Panc1 (cell line): ENCODE results near the gene TMUB1. TPM values are rescaled to one million over a fixed set of nuclear protein-coding genes. Genes with fewer than 3 reads are reported as not detected.

ENCODE experiments used
- ATAC-seq: fragments of 200-7000 bp; cut with Tn5 transposase; 2 replicates; pipeline ENCODE4 v1.9.1; 2020; ENCODE audit warnings: mild to moderate bottlenecking, moderate library complexity
- BruUV-seq: library from RNA; stranded (reverse); fragments of 400-500 nt; replicated peaks from 2 replicates; lab custom pipeline; 2021; lab: Mats Ljungman, UMichigan
- CTCF ChIA-PET: fragments of 300-600 bp; sonication (Branson Sonifier 250); formaldehyde crosslinking; loops from one replicate; lab custom pipeline; 2022; ENCODE audit warnings: antibody characterized with exemption; lab: Charles Lee
- POLR2A ChIA-PET: fragments of 300-600 bp; sonication (Branson Sonifier 250); formaldehyde crosslinking; loops from one replicate; lab custom pipeline; 2022; ENCODE audit warnings: antibody characterized with exemption; lab: Charles Lee
- DNase-seq: peaks from one replicate; pipeline ENCODE4 v3.0.0-alpha.2; 2010; ENCODE audit warnings: low read depth, low spot score
- H3K27ac ChIP-seq: 2 replicates; pipeline ENCODE4 v1.5.1; 2011; ENCODE audit warnings: mild to moderate bottlenecking, low read length, inconsistent platforms
- H3K27me3 ChIP-seq: fragments of 200-500 bp; sonication (Bioruptor generic); 2 replicates; pipeline ENCODE4 v1.6.0; 2014; ENCODE audit warnings: low read length, inconsistent platforms; ENCODE audit not compliant: control insufficient read depth, insufficient read depth
- H3K36me3 ChIP-seq: fragments of 200-500 bp; sonication (Bioruptor generic); 2 replicates; pipeline ENCODE4 v1.5.1; 2014; ENCODE audit warnings: inconsistent platforms, mild to moderate bottlenecking, low read length, moderate library complexity; ENCODE audit not compliant: control insufficient read depth, insufficient read depth
- H3K4me1 ChIP-seq: 2 replicates; pipeline ENCODE4 v1.5.1; 2011; ENCODE audit warnings: inconsistent platforms, mild to moderate bottlenecking, low read length, moderate library complexity; ENCODE audit not compliant: control insufficient read depth, insufficient read depth
- H3K4me3 ChIP-seq, 2 experiments: 2 replicates each; pipeline ENCODE4 v1.5.1; 2011 to 2012; ENCODE audit warnings: low read depth in 2 of 2, low read length in 2 of 2, mild to moderate bottlenecking in 2 of 2, inconsistent platforms in 1 of 2, moderate library complexity in 1 of 2
- H3K9me3 ChIP-seq: fragments of 200-500 bp; sonication (Bioruptor generic); 2 replicates; pipeline ENCODE4 v1.5.1; 2014; ENCODE audit warnings: low read depth, mild to moderate bottlenecking, inconsistent platforms, low read length, moderate library complexity; ENCODE audit not compliant: control insufficient read depth, insufficient read depth
- CTCF ChIP-seq: fragments of 450-650 bp; IDR thresholded peaks from 2 replicates; pipeline ENCODE4 v1.5.1; 2017; ENCODE audit warnings: mild to moderate bottlenecking
- POLR2AphosphoS5 ChIP-seq: IDR thresholded peaks from 2 replicates; pipeline ENCODE4 v1.6.1; 2012; ENCODE audit warnings: mild to moderate bottlenecking, low read depth, low read length, moderate library complexity
- SIN3A ChIP-seq: IDR thresholded peaks from 2 replicates; pipeline ENCODE4 v1.6.1; 2012; ENCODE audit warnings: low read depth, mild to moderate bottlenecking, low read length, moderate library complexity, borderline replicate concordance; ENCODE audit not compliant: insufficient read depth
- TCF7L2 ChIP-seq: IDR thresholded peaks from 2 replicates; pipeline ENCODE4 v1.6.1; 2011; ENCODE audit warnings: mild to moderate bottlenecking, low read depth, low read length, inconsistent platforms
- in situ Hi-C: cut with HindIII; loops from 2 replicates; pipeline ENCODE4 v1.10.0; 2016; ENCODE audit warnings: low sequenced_read_pairs, low pct_unique_long_range_greater_than_20kb
- intact Hi-C: fragments of 100-400 bp; cut with micrococcal nuclease; formaldehyde crosslinking; loops from one replicate; pipeline ENCODE4 v1.10.0; 2022; ENCODE audit not compliant: unreplicated experiment
- total RNA-seq: library from RNA; stranded (reverse); gene quantifications from one replicate; pipeline ENCODE4 v1.2.1, GENCODE V29; 2021; ENCODE audit not compliant: unreplicated experiment
- TF ChIP-seq, protein P1 (sequence below), 2 experiments: IDR thresholded peaks; 2 replicates each; pipeline ENCODE4 v1.6.1; 2011 to 2012; ENCODE audit warnings: low read depth in 2 of 2, control low read depth in 1 of 2, low read length in 1 of 2, mild to moderate bottlenecking in 1 of 2, moderate library complexity in 1 of 2; ENCODE audit not compliant: insufficient read depth in 1 of 2

Gene TMUB1
- total RNA-seq, 1 experiment from 2014 or later, result 112 TPM

DNA sequence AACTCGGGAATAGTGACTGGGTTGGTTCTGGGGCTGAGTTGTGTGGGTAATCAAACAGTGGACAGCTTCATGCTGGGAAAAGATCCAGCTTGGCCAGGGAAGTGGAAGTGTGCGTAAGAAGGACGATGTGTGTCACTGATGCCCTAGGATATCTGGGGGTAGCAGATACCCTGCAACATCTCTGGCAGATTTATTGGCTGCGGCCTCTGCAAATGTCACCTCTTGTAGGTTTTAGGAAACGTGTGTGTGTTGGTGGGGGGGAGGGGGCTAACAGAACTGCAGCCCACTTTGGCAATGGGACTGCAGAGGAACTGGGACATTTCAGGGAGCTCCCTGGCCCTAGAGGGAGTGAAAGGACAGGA is 2.0 kb upstream of the TMUB1 start:
- ChIA-PET POLR2A (interaction anchor here (1.2 kb wide), 1 partner anchor 24 kb away, joined by 6 read pairs; no protein-coding TSS in a partner anchor), CTCF (interaction anchor here (1.1 kb wide), 1 partner anchor 17 kb away, joined by 3 read pairs; no protein-coding TSS in a partner anchor)
- in situ Hi-C loops (no loop called here), intact Hi-C loops (no loop called here)
- H3K27ac ChIP-seq, result peak overlapping the region; percentile 83
- no TSS peak for BruUV-seq
- DNase-seq (no peak), ATAC-seq (no peak)
- H3K36me3 ChIP-seq, result no peaks in the 10 kb centered on the region; the same call in 1 of the 2 replicates
- peak overlapping the region; percentile 63 to 93 for H3K4me3 ChIP-seq
- H3K4me1 ChIP-seq, result peaks cover 40% of the 10 kb centered on the region
- no peaks in the 10 kb centered on the region for H3K27me3 ChIP-seq
- TF ChIP-seq CTCF (no peak), TCF7L2 (no peak), SIN3A (no peak), POLR2AphosphoS5 (no peak)
- TF ChIP-seq, protein P1, sequence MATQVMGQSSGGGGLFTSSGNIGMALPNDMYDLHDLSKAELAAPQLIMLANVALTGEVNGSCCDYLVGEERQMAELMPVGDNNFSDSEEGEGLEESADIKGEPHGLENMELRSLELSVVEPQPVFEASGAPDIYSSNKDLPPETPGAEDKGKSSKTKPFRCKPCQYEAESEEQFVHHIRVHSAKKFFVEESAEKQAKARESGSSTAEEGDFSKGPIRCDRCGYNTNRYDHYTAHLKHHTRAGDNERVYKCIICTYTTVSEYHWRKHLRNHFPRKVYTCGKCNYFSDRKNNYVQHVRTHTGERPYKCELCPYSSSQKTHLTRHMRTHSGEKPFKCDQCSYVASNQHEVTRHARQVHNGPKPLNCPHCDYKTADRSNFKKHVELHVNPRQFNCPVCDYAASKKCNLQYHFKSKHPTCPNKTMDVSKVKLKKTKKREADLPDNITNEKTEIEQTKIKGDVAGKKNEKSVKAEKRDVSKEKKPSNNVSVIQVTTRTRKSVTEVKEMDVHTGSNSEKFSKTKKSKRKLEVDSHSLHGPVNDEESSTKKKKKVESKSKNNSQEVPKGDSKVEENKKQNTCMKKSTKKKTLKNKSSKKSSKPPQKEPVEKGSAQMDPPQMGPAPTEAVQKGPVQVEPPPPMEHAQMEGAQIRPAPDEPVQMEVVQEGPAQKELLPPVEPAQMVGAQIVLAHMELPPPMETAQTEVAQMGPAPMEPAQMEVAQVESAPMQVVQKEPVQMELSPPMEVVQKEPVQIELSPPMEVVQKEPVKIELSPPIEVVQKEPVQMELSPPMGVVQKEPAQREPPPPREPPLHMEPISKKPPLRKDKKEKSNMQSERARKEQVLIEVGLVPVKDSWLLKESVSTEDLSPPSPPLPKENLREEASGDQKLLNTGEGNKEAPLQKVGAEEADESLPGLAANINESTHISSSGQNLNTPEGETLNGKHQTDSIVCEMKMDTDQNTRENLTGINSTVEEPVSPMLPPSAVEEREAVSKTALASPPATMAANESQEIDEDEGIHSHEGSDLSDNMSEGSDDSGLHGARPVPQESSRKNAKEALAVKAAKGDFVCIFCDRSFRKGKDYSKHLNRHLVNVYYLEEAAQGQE (IDR thresholded peaks at IDR 0.05; ENCODE audit: insufficient read depth in 1 of 2, low read depth in 2 of 2, low read length in 1 of 2), result no peak
- H3K9me3 ChIP-seq, result no peaks in the 10 kb centered on the region

DNA sequence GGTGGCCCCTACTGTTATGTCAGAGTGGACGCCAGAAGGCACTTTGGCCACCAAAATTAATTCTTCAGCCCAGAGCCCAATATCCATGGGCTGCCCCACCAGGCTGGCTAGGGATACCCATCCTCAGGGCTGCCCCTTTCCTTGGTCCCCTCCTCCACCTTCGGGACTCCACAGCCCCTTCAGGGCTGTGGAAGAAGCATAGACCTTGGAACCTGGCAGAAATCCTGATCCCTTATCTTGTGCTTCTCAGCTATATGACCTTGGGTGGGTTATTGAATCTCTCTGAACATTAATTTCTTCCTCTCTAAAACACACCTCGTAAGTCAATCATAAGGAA is 499 bp upstream of the TMUB1 start:
- in situ Hi-C loops, result no loop called here
- H3K27ac ChIP-seq, result peak overlapping the region; percentile 91

More for the DNA sequence above, 499 bp upstream of the TMUB1 start:
- no TSS peak for BruUV-seq
- ChIA-PET CTCF (no interaction called here), POLR2A (interaction anchor here (0.7 kb wide), 1 partner anchor 23 kb away, joined by 4 read pairs; no protein-coding TSS in a partner anchor)
- no peak for DNase-seq
- peaks cover 38% of the 10 kb centered on the region for H3K4me1 ChIP-seq
- peak overlapping the region; percentile 74 to 93 for H3K4me3 ChIP-seq
- intact Hi-C loops, result no loop called here
- H3K27me3 ChIP-seq, result no peaks in the 10 kb centered on the region
- H3K9me3 ChIP-seq, result no peaks in the 10 kb centered on the region
- H3K36me3 ChIP-seq, result no peaks in the 10 kb centered on the region; the same call in 1 of the 2 replicates
- no peak for TF ChIP-seq TCF7L2
- no peak for TF ChIP-seq CTCF
- TF ChIP-seq POLR2AphosphoS5, result no peak
- no peak for TF ChIP-seq SIN3A
- TF ChIP-seq, protein P1 (IDR thresholded peaks at IDR 0.05; ENCODE audit: insufficient read depth in 1 of 2, low read depth in 2 of 2, low read length in 1 of 2), result no peak
- no peak for ATAC-seq
